HAP-1 (cell line): Measurements from ENCODE around the gene GM2A.

ENCODE experiments used
- DNase-seq, 2 experiments: peaks; one replicate each; pipeline ENCODE4 v3.0.0-alpha.2; 2016 to 2020; ENCODE audit warnings: low spot score in 2 of 2
- H3K27me3 ChIP-seq: fragments of 250-450 bp; sonication (Bioruptor Pico); 2 replicates; pipeline ENCODE4 v1.5.1; 2020; ENCODE audit warnings: low read depth, mild to moderate bottlenecking, moderate library complexity
- H3K36me3 ChIP-seq: fragments of 250-450 bp; sonication (Bioruptor Pico); replicated peaks from 2 replicates; pipeline ENCODE4 v1.5.1; 2020; ENCODE audit warnings: mild to moderate bottlenecking
- H3K4me1 ChIP-seq: fragments of 250-450 bp; sonication (Bioruptor Pico); 2 replicates; pipeline ENCODE4 v1.5.1; 2020; ENCODE audit warnings: mild to moderate bottlenecking
- H3K4me3 ChIP-seq: fragments of 250-450 bp; sonication (Bioruptor Pico); 2 replicates; pipeline ENCODE4 v1.5.1; 2020; ENCODE audit warnings: mild to moderate bottlenecking, moderate library complexity
- H3K9me3 ChIP-seq: fragments of 250-450 bp; sonication (Bioruptor Pico); 2 replicates; pipeline ENCODE4 v1.5.1; 2020; ENCODE audit warnings: mild to moderate bottlenecking, moderate library complexity
- in situ Hi-C: fragments of 300-500 bp; cut with MboI; formaldehyde crosslinking; loops from 3 replicates; pipeline ENCODE4 v1.14.3; 2020; ENCODE audit warnings: low sequenced_read_pairs, inconsistent platforms, mixed read lengths

GM2A gene

GRCh38 chr5:151271336-151271735 is 18.4 kb downstream of the GM2A start:
- Histone ChIP-seq H3K9me3 (no peaks in the 10 kb centered on the region), H3K4me3 (no peak overlapping the region), H3K27me3 (no peaks in the 10 kb centered on the region), H3K4me1 (no peaks in the 10 kb centered on the region), H3K36me3 (no peaks in the 10 kb centered on the region)
- DNase-seq = no peak
- in situ Hi-C loops = no loop called here

GRCh38 chr5:151274666-151275065 is 21.7 kb downstream of the GM2A start:
- no peak for DNase-seq
- in situ Hi-C loops = no loop called here
- no peaks in the 10 kb centered on the region for H3K36me3 ChIP-seq

GRCh38 chr5:151275803-151276202 is 22.8 kb downstream of the GM2A start:
- in situ Hi-C loops = no loop called here
- Histone ChIP-seq H3K4me1 (no peaks in the 10 kb centered on the region), H3K36me3 (no peaks in the 10 kb centered on the region)

More at GRCh38 chr5:151274666-151275065, 21.7 kb downstream of the GM2A start:
- no peak overlapping the region for H3K4me3 ChIP-seq
- no peaks in the 10 kb centered on the region for H3K9me3 ChIP-seq
- no peaks in the 10 kb centered on the region for H3K27me3 ChIP-seq
- H3K4me1 ChIP-seq = no peaks in the 10 kb centered on the region

GRCh38 chr5:151278845-151279244 is 25.9 kb downstream of the GM2A start:
- Histone ChIP-seq H3K9me3 (no peaks in the 10 kb centered on the region), H3K4me1 (no peaks in the 10 kb centered on the region), H3K4me3 (no peak overlapping the region), H3K36me3 (no peaks in the 10 kb centered on the region), H3K27me3 (no peaks in the 10 kb centered on the region)
- in situ Hi-C loops = no loop called here
- DNase-seq = no peak

More at GRCh38 chr5:151275803-151276202, 22.8 kb downstream of the GM2A start:
- Histone ChIP-seq H3K9me3 (no peaks in the 10 kb centered on the region), H3K4me3 (no peak overlapping the region), H3K27me3 (no peaks in the 10 kb centered on the region)
- no peak for DNase-seq

GRCh38 chr5:151280443-151280842 is 27.5 kb downstream of the GM2A start:
- Histone ChIP-seq H3K36me3 (no peaks in the 10 kb centered on the region), H3K4me1 (no peaks in the 10 kb centered on the region), H3K9me3 (no peaks in the 10 kb centered on the region), H3K27me3 (no peaks in the 10 kb centered on the region), H3K4me3 (no peak overlapping the region)
- DNase-seq = no peak
- in situ Hi-C loops = no loop called here

- in situ Hi-C loops = no loop called here
Measured at GRCh38 chr5:151281001-151281639, 28.1 kb downstream of the GM2A start.

GRCh38 chr5:151283120-151283825 is 30.3 kb downstream of the GM2A start:
- no peak for DNase-seq
- no peaks in the 10 kb centered on the region for H3K4me1 ChIP-seq
- no peaks in the 10 kb centered on the region for H3K36me3 ChIP-seq
- H3K9me3 ChIP-seq = no peaks in the 10 kb centered on the region
- no peak overlapping the region for H3K4me3 ChIP-seq
- in situ Hi-C loops = no loop called here
- H3K27me3 ChIP-seq = no peaks in the 10 kb centered on the region

More at GRCh38 chr5:151281001-151281639, 28.1 kb downstream of the GM2A start:
- no peak overlapping the region for H3K4me3 ChIP-seq
- no peaks in the 10 kb centered on the region for H3K9me3 ChIP-seq
- H3K27me3 ChIP-seq = no peaks in the 10 kb centered on the region
- H3K4me1 ChIP-seq = no peaks in the 10 kb centered on the region
- no peaks in the 10 kb centered on the region for H3K36me3 ChIP-seq
- DNase-seq = no peak

GRCh38 chr5:151284392-151284967 is 31.5 kb downstream of the GM2A start:
- peak; percentile 9 to 20 for DNase-seq
- H3K27me3 ChIP-seq = no peaks in the 10 kb centered on the region
- in situ Hi-C loops = no loop called here

GRCh38 chr5:151285683-151286082 is 32.7 kb downstream of the GM2A start:
- no peak for DNase-seq
- Histone ChIP-seq H3K27me3 (no peaks in the 10 kb centered on the region), H3K9me3 (no peaks in the 10 kb centered on the region), H3K4me1 (no peaks in the 10 kb centered on the region), H3K36me3 (no peaks in the 10 kb centered on the region), H3K4me3 (no peak overlapping the region)
- in situ Hi-C loops = no loop called here

More at GRCh38 chr5:151284392-151284967, 31.5 kb downstream of the GM2A start:
- Histone ChIP-seq H3K36me3 (no peaks in the 10 kb centered on the region), H3K4me1 (no peaks in the 10 kb centered on the region), H3K4me3 (no peak overlapping the region), H3K9me3 (no peaks in the 10 kb centered on the region)

- no peak for DNase-seq
- H3K4me1 ChIP-seq = no peaks in the 10 kb centered on the region
- no peaks in the 10 kb centered on the region; the same call in 1 of the 2 replicates for H3K9me3 ChIP-seq
- in situ Hi-C loops = no loop called here
- no peaks in the 10 kb centered on the region for H3K36me3 ChIP-seq
- H3K4me3 ChIP-seq = no peak overlapping the region
- no peaks in the 10 kb centered on the region for H3K27me3 ChIP-seq
Measured at GRCh38 chr5:151286246-151286645, 33.3 kb downstream of the GM2A start.

GRCh38 chr5:151288180-151288579 is 35.2 kb downstream of the GM2A start:
- in situ Hi-C loops = no loop called here
- no peaks in the 10 kb centered on the region for H3K27me3 ChIP-seq
- H3K9me3 ChIP-seq = no peaks in the 10 kb centered on the region; the same call in 1 of the 2 replicates
- DNase-seq = no peak
- no peak overlapping the region for H3K4me3 ChIP-seq
- no peaks in the 10 kb centered on the region for H3K4me1 ChIP-seq
- H3K36me3 ChIP-seq = no peaks in the 10 kb centered on the region

- no peak for DNase-seq
- H3K4me3 ChIP-seq = no peak overlapping the region
- no peaks in the 10 kb centered on the region for H3K36me3 ChIP-seq
- no peaks in the 10 kb centered on the region; the same call in 1 of the 2 replicates for H3K9me3 ChIP-seq
- no peaks in the 10 kb centered on the region for H3K27me3 ChIP-seq
- in situ Hi-C loops = no loop called here
- H3K4me1 ChIP-seq = no peaks in the 10 kb centered on the region
Measured at GRCh38 chr5:151293624-151294023, 40.6 kb downstream of the GM2A start.

- DNase-seq = no peak
- in situ Hi-C loops = no loop called here
- no peaks in the 10 kb centered on the region; the same call in 1 of the 2 replicates for H3K9me3 ChIP-seq
- no peaks in the 10 kb centered on the region for H3K4me1 ChIP-seq
- no peaks in the 10 kb centered on the region for H3K27me3 ChIP-seq
- no peak overlapping the region for H3K4me3 ChIP-seq
- no peaks in the 10 kb centered on the region for H3K36me3 ChIP-seq
Measured at GRCh38 chr5:151295138-151295537, 42.2 kb downstream of the GM2A start.
